Subcutaneous abdominal adipose tissue (tissue), 5 donors: ENCODE measurements around the gene CFAP97D2.
"Not testable (repeated sequence)": the region's sequence is repeated elsewhere in the genome, so short reads cannot be mapped to it uniquely, and the experiment has no call there.

ENCODE experiments used
- H3K27ac ChIP-seq: one replicate; pipeline ENCODE4 v1.7.0; 2013; ENCODE audit warnings: low read depth, mild to moderate bottlenecking, inconsistent platforms, low read length, moderate library complexity
- H3K27me3 ChIP-seq, 5 donors: one replicate each; pipeline ENCODE4 v1.7.0; 2013; ENCODE audit warnings: low read length in 5 of 5, inconsistent platforms in 1 of 5; ENCODE audit not compliant: control insufficient read depth in 5 of 5, insufficient read depth in 4 of 5
- H3K36me3 ChIP-seq, 5 donors: one replicate each; pipeline ENCODE4 v1.7.0; 2013; ENCODE audit warnings: low read length in 5 of 5; ENCODE audit not compliant: control insufficient read depth in 5 of 5, insufficient read depth in 5 of 5
- H3K4me1 ChIP-seq, 5 donors: one replicate each; pipeline ENCODE4 v1.7.0; 2013; ENCODE audit warnings: low read length in 5 of 5, mild to moderate bottlenecking in 3 of 5, moderate library complexity in 1 of 5; ENCODE audit not compliant: control insufficient read depth in 5 of 5, insufficient read depth in 5 of 5
- H3K4me3 ChIP-seq, 5 donors: one replicate each; pipeline ENCODE4 v1.7.0; 2013; ENCODE audit warnings: low read length in 5 of 5, low read depth in 1 of 5
- H3K9ac ChIP-seq, 5 donors: one replicate each; pipeline ENCODE4 v1.7.0; 2013; ENCODE audit warnings: low read length in 5 of 5, mild to moderate bottlenecking in 4 of 5, moderate library complexity in 3 of 5
- H3K9me3 ChIP-seq, 5 donors: one replicate each; pipeline ENCODE4 v1.7.0; 2013; ENCODE audit warnings: low read length in 5 of 5; ENCODE audit not compliant: control insufficient read depth in 5 of 5
- donor health status: healthy.
- donor health status: healthy.
- donor health status: healthy.
- donor health status: healthy.
- donor health status: healthy.

CFAP97D2 gene

DNA sequence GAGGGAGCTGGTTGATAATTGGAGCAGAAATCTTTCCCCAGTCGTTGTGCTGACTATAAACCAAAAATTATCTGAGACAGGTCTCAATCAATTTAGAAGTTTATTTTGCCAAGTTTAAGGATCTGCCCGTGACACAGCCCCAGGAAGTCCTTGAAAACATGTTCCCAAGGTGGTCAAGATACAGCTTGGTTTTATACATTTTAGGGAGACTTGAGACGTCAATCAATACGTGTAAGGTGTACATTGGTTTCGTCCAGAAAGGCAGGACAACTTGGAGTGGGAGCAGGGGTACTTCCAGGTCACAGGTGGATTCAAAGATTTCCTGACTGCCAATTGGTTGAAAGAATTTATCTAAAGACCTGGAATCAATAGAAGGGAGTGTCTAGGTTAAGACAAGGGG lies 17.6 kb downstream of the CFAP97D2 start:
- H3K9me3 ChIP-seq: no peaks in the 10 kb centered on the region
- no peak overlapping the region for H3K9ac ChIP-seq
- H3K27me3 ChIP-seq: peaks cover 5 to 15% (median 8%) of the 10 kb centered on the region in 5 donors
- peaks cover 0 to 13% (median 7%) of the 10 kb centered on the region in 5 donors for H3K4me1 ChIP-seq
- no peak overlapping the region for H3K27ac ChIP-seq
- H3K36me3 ChIP-seq: no peaks in the 10 kb centered on the region
- H3K4me3 ChIP-seq: no peak overlapping the region

DNA sequence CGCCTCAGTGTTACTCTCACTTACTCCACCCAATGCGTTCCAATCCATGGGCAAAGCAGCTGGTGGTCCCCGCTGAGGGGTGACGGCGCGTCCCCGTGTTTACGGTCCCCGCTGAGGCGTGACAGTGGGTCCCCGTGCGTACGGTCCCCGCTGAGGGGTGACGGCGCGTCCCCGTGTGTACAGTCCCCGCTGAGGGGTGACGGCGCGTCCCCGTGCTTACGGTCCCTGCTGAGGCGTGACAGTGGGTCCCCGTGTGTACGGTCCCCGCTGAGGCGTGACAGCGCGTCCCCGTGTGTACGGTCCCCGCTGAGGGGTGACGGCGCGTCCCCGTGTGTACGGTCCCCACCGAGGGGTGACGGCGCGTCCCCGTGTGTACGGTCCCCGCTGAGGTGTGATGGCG lies 19.5 kb downstream of the CFAP97D2 start:
- Histone ChIP-seq H3K9ac (no peak overlapping the region), H3K4me3 (no peak overlapping the region), H3K36me3 (no peaks in the 10 kb centered on the region), H3K9me3 (no peaks in the 10 kb centered on the region), H3K27me3 (peaks cover 5 to 15% (median 9%) of the 10 kb centered on the region in 5 donors), H3K27ac (no peak overlapping the region), H3K4me1 (peaks cover 0 to 13% (median 7%) of the 10 kb centered on the region in 5 donors)

DNA sequence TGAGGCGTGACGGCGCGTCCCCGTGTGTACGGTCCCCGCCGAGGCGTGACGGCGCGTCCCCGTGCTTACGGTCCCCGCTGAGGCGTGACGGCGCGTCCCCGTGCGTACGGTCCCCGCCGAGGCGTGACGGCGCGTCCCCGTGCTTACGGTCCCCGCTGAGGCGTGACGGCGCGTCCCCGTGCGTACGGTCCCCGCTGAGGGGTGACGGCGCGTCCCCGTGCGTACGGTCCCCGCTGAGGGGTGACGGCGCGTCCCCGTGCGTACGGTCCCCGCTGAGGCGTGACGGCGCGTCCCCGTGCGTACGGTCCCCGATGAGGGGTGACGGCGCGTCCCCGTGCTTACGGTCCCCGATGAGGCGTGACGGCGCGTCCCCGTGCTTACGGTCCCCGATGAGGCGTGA lies 20.5 kb downstream of the CFAP97D2 start:
- H3K36me3 ChIP-seq, H3K4me3 ChIP-seq, H3K27ac ChIP-seq, H3K9me3 ChIP-seq, H3K9ac ChIP-seq: not testable (repeated sequence)
- Histone ChIP-seq H3K4me1 (peaks cover 0 to 13% (median 7%) of the 10 kb centered on the region in 5 donors), H3K27me3 (peaks cover 5 to 15% (median 9%) of the 10 kb centered on the region in 5 donors)

DNA sequence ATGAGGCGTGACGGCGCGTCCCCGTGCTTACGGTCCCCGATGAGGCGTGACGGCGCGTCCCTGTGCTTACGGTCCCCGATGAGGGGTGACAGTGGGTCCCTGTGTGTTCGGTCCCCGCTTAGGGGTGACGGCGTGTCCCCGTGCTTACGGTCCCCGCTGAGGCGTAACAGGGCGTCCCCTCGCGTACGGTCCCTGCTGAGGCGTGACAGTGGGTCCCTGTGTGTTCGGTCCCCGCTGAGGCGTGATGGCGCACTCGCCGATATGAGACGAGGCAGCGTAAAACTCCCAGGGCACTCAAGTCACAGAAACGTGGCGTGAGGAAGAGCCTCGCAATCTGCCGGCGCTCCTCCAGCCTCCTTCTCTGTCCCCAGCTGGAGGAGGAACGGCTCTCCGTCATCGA lies 20.9 kb downstream of the CFAP97D2 start:
- no peaks in the 10 kb centered on the region for H3K9me3 ChIP-seq
- no peaks in the 10 kb centered on the region for H3K36me3 ChIP-seq
- no peak overlapping the region for H3K27ac ChIP-seq
- H3K4me3 ChIP-seq: peak overlapping the region in 1 of 5 donors; percentile 61
- peaks cover 5 to 13% (median 9%) of the 10 kb centered on the region in 5 donors for H3K27me3 ChIP-seq
- H3K4me1 ChIP-seq: peaks cover 0 to 13% (median 7%) of the 10 kb centered on the region in 5 donors
- no peak overlapping the region for H3K9ac ChIP-seq

DNA sequence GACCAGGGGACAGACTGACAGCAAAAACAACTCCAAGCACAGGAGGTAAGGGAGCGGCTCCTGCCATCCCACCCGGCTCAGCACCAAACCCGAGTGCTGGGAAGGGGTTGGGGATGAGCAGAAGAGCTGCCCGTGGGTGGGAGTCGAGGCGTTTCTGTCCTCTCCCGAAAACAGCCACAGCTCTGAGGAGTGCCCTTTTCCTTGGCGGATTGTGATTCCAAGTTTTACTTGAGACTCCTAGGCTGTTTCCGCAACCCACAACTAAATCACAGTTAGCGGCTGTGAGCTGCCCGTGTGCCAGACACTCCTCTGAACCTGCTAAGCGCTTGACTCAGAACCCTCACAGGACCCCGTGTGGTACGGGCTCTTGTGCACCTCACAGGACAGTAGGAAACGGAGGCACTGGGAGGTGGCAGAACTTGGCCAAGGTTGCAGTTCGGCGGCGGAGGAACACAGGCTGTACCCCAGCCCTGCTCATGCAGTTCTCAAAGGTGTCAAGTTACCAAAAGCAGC lies 21.4 kb downstream of the CFAP97D2 start:
- Histone ChIP-seq H3K9me3 (no peaks in the 10 kb centered on the region), H3K4me1 (peaks cover 0 to 13% (median 7%) of the 10 kb centered on the region in 5 donors), H3K27me3 (peaks cover 5 to 13% (median 9%) of the 10 kb centered on the region in 5 donors), H3K9ac (no peak overlapping the region), H3K36me3 (no peaks in the 10 kb centered on the region), H3K4me3 (peak overlapping the region in 1 of 5 donors; percentile 61), H3K27ac (no peak overlapping the region)

DNA sequence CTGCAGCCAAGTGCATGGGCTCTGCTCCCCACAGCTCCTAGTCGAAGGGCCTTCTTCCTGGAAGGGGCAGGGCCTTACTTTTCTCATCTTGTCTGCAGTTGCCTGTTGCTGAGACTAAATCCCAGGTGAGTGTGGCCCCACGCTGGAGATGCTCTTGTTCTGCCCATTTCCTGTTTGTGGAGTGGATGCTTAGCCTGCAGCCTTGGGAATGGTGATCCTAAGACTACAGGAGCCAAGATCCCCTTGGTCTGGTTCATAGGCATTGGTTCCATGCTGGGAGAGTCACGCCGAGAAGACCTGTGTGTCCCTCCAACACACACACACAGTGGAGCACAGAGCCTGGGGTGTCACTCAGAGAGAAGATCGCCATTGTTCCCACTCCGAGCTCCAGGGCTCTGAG lies 23.5 kb downstream of the CFAP97D2 start:
- Histone ChIP-seq H3K27ac (no peak overlapping the region), H3K4me1 (peaks cover 0 to 13% (median 7%) of the 10 kb centered on the region in 5 donors), H3K36me3 (no peaks in the 10 kb centered on the region), H3K9ac (no peak overlapping the region), H3K4me3 (no peak overlapping the region), H3K27me3 (peaks cover 5 to 13% (median 9%) of the 10 kb centered on the region in 5 donors), H3K9me3 (peaks cover 0 to 5% (median 0%) of the 10 kb centered on the region in 5 donors)

DNA sequence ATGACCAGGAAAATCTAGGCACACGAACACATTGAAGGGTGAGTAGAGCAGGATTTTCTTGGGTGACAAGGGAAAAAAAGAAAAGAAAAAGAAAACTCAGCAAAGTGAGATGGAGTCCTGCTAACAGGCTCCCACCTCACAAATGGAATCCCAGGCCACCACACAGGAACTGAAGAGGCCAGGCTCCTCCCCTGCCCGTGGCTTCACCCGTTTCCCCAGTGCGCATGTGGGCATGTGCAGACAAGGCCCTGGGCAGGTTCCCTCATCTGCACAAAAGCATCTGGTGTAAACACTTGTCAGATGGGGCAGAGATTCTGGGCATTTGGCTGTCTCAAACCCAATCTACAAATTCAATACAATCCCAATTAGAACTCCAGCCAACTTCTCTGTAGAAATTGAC lies 24.5 kb downstream of the CFAP97D2 start:
- Histone ChIP-seq H3K36me3 (no peaks in the 10 kb centered on the region), H3K4me1 (peaks cover 0 to 13% (median 7%) of the 10 kb centered on the region in 5 donors), H3K27ac (no peak overlapping the region), H3K9ac (no peak overlapping the region), H3K27me3 (peaks cover 5 to 13% (median 9%) of the 10 kb centered on the region in 5 donors), H3K4me3 (no peak overlapping the region), H3K9me3 (peaks cover 0 to 5% (median 0%) of the 10 kb centered on the region in 5 donors)

DNA sequence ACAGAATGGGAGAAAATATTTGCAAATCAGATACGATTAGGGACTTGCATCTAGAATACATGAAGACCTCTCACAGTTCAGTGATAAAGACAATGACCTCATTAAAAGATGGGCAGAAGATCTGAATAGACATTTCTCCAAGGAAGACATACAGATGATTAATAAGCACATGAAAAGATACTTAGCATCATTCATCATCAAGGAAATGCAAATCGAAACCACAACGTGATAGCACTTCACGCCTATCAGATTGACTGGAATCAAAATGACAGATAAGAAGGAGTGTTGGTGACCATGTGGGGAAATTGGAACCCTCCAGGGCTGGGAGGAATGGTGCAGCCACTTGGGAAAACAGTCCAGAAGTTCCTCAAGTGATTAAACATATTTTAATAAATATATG lies 25.8 kb downstream of the CFAP97D2 start:
- Histone ChIP-seq H3K4me3 (no peak overlapping the region), H3K4me1 (peaks cover 0 to 13% (median 7%) of the 10 kb centered on the region in 5 donors), H3K27me3 (peaks cover 5 to 12% (median 9%) of the 10 kb centered on the region in 5 donors), H3K9ac (no peak overlapping the region), H3K36me3 (no peaks in the 10 kb centered on the region), H3K9me3 (peaks cover 0 to 5% (median 0%) of the 10 kb centered on the region in 5 donors), H3K27ac (no peak overlapping the region)

DNA sequence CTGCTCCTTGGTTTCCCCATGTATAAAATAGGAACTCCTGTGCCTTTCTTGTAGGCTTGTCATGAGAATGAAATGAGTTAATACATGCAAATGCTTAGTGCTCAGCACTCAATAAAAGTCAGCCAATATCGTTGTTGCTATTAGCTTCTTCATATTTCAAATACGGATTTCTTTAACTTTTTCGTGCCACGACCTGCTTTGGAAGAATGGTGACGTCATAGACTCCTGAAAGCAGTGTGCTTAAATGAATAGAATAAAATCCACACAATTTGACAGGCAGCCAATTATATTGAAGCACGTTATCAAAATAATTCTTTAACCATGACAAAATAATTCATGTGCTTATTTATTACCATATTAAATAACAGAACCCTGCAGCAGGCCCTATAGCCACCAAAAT lies 29.1 kb downstream of the CFAP97D2 start:
- H3K9me3 ChIP-seq: peaks cover 0 to 5% (median 0%) of the 10 kb centered on the region in 5 donors
- H3K27ac ChIP-seq: no peak overlapping the region
- H3K4me1 ChIP-seq: no peaks in the 10 kb centered on the region

DNA sequence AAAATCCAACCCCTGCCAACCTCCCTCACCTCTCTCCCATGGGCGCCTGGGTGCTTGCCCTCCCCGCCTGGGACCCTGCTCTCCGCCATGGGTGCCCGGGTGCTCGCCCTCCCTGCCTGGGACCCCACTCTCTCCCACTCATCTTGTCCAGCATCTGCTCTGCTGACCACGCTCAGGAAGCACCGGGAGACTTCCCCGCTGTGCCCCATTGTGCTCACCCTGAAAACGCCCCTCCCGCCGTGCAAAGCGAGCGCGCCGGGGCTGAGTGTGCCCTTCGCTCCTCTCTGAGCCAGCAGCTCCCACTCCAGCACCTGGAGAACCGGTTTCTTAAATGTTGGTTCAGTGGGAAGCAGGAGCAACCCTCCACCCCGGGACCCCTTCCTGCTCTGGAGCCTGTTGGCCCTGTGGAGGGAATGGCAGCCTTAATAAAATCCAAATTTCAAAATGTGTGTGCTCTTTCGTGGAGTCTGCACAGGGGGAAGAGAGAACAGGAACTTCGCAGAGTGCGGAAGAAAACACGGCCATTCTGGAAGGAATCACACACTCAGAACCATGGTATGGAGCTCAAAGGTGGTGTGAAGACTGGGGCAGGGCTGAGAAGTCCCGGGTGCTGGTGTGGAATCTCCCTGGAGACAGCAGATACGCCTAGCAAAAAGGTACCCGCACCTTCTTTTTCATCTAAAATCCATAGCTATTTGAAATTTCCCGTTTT lies 32.5 kb downstream of the CFAP97D2 start:
- Histone ChIP-seq H3K4me1 (no peaks in the 10 kb centered on the region), H3K4me3 (no peak overlapping the region), H3K27ac (no peak overlapping the region), H3K9me3 (peaks cover 0 to 5% (median 0%) of the 10 kb centered on the region in 5 donors), H3K36me3 (no peaks in the 10 kb centered on the region), H3K9ac (no peak overlapping the region), H3K27me3 (peaks cover 3 to 11% (median 6%) of the 10 kb centered on the region in 5 donors)

More for the DNA sequence above, 29.1 kb downstream of the CFAP97D2 start:
- Histone ChIP-seq H3K27me3 (peaks cover 0 to 11% (median 6%) of the 10 kb centered on the region in 5 donors), H3K36me3 (no peaks in the 10 kb centered on the region), H3K9ac (no peak overlapping the region), H3K4me3 (no peak overlapping the region)
